Measurements from ENCODE around the gene KCNT1. TPM values are rescaled to one million over a fixed set of nuclear protein-coding genes. Genes with fewer than 3 reads are reported as not detected.

KCNT1 gene
- polyA plus RNA-seq, 1 experiment = not detected

GRCh38 chr9:135743546-135744332 lies 41.8 kb downstream of the KCNT1 start:
- POLR2A ChIA-PET = no interaction called here
- DNase-seq (ENCODE audit: low read depth) = no peak
- Histone ChIP-seq H3K27me3 (ENCODE audit: control insufficient read depth, insufficient read depth, low read length) (no peaks in the 10 kb centered on the region), H3K36me3 (ENCODE audit: control insufficient read depth, insufficient read depth, low read length) (no peaks in the 10 kb centered on the region), H3K4me3 (ENCODE audit: low read depth, low read length) (no peak overlapping the region)
- CTCF ChIA-PET = no interaction called here
- TF ChIP-seq CTCF (IDR thresholded peaks at IDR 0.05; ENCODE audit: insufficient read depth, low read depth, low read length) = no peak

GRCh38 chr9:135744333-135745070 lies 42.5 kb downstream of the KCNT1 start:
- Histone ChIP-seq H3K27me3 (ENCODE audit: control insufficient read depth, insufficient read depth, low read length) (no peaks in the 10 kb centered on the region), H3K36me3 (ENCODE audit: control insufficient read depth, insufficient read depth, low read length) (no peaks in the 10 kb centered on the region), H3K4me3 (ENCODE audit: low read depth, low read length) (no peak overlapping the region)
- POLR2A ChIA-PET = no interaction called here
- TF ChIP-seq CTCF (IDR thresholded peaks at IDR 0.05; ENCODE audit: insufficient read depth, low read depth, low read length) = no peak
- CTCF ChIA-PET = no interaction called here
- DNase-seq (ENCODE audit: low read depth) = no peak

- H3K27me3 ChIP-seq (ENCODE audit: control insufficient read depth, insufficient read depth, low read length) = no peaks in the 10 kb centered on the region
- POLR2A ChIA-PET = no interaction called here
Observed at GRCh38 chr9:135745189-135745588, 43.2 kb downstream of the KCNT1 start.

GRCh38 chr9:135745686-135746324 lies 43.8 kb downstream of the KCNT1 start:
- no peak for TF ChIP-seq CTCF (IDR thresholded peaks at IDR 0.05; ENCODE audit: insufficient read depth, low read depth, low read length)
- Histone ChIP-seq H3K27me3 (ENCODE audit: control insufficient read depth, insufficient read depth, low read length) (no peaks in the 10 kb centered on the region), H3K36me3 (ENCODE audit: control insufficient read depth, insufficient read depth, low read length) (no peaks in the 10 kb centered on the region), H3K4me3 (ENCODE audit: low read depth, low read length) (no peak overlapping the region)
- ChIA-PET POLR2A (no interaction called here), CTCF (no interaction called here)
- no peak for DNase-seq (ENCODE audit: low read depth)

More at GRCh38 chr9:135745189-135745588, 43.2 kb downstream of the KCNT1 start:
- Histone ChIP-seq H3K36me3 (ENCODE audit: control insufficient read depth, insufficient read depth, low read length) (no peaks in the 10 kb centered on the region), H3K4me3 (ENCODE audit: low read depth, low read length) (no peak overlapping the region)
- TF ChIP-seq CTCF (IDR thresholded peaks at IDR 0.05; ENCODE audit: insufficient read depth, low read depth, low read length) = no peak
- DNase-seq (ENCODE audit: low read depth) = no peak
- CTCF ChIA-PET = no interaction called here

GRCh38 chr9:135746565-135746964 lies 44.6 kb downstream of the KCNT1 start:
- DNase-seq (ENCODE audit: low read depth) = no peak
- CTCF ChIA-PET = no interaction called here
- POLR2A ChIA-PET = no interaction called here
- no peak for TF ChIP-seq CTCF (IDR thresholded peaks at IDR 0.05; ENCODE audit: insufficient read depth, low read depth, low read length)
- Histone ChIP-seq H3K4me3 (ENCODE audit: low read depth, low read length) (no peak overlapping the region), H3K27me3 (ENCODE audit: control insufficient read depth, insufficient read depth, low read length) (no peaks in the 10 kb centered on the region), H3K36me3 (ENCODE audit: control insufficient read depth, insufficient read depth, low read length) (no peaks in the 10 kb centered on the region)

Data from BJ (cell line).